Fibroblast of the conjunctiva (primary cell): ENCODE data around the gene USP10.
A peak's percentile ranks its signal among the peaks of the same experiment; 100 is the strongest.

Experiments
- DNase-seq: peaks from one replicate; pipeline ENCODE4 v3.0.0-alpha.2; 2010; ENCODE audit warnings: low read depth

The USP10 gene

GRCh38 chr16:84773312-84773711, 73.5 kb downstream of the USP10 start:
- no peak for DNase-seq

DNA sequence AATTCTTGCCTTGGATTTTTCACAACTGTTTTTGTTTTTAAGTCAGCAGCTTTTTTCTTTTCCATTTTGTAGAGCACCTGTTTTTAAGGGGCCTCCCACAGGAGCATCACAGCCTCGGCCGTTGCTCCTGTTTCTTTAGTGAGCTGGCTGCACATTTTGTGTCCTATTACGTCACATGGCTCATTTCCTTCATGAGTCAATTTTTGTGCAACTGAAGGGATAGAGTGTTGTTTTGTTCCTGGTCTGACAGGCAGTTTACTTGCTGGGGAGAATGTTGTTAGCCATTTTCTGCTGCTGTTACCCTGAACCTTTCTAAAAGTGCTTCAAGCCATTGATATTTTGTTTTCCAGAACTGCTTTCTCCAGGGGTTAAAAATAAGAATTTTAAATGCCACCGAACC, 75.0 kb downstream of the USP10 start:
- peak; percentile 63 for DNase-seq

DNA sequence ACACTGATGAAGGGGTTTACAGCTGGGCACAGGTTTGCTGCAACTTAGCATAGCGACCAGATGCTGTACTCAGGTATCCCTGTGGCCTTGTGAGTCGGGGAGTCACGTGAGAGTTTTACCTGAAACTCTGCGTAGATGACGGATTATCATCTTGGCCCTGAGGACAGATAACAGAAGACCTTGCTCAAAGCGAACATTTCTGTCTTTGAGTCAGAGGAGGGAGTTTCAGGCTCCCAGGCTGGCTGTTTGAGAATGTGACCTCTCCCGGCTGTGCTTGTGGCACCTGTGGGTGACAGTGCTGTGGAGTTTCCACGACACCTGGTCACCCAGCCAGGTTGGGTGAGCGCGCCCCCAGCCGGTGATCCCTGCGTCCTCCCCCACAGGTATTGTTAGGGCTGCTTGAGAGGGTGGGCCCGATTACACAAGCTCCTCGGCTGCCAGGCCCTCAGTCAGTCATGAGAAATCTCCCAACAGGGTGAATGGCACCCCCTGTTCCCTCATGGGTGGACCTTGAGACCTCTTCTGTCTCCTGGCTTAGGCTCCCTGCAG, 75.5 kb downstream of the USP10 start:
- no peak for DNase-seq

- no peak for DNase-seq
Measured at GRCh38 chr16:84777435-84777834, 77.6 kb downstream of the USP10 start.

GRCh38 chr16:84778720-84779119, 78.9 kb downstream of the USP10 start:
- DNase-seq, result no peak

DNA sequence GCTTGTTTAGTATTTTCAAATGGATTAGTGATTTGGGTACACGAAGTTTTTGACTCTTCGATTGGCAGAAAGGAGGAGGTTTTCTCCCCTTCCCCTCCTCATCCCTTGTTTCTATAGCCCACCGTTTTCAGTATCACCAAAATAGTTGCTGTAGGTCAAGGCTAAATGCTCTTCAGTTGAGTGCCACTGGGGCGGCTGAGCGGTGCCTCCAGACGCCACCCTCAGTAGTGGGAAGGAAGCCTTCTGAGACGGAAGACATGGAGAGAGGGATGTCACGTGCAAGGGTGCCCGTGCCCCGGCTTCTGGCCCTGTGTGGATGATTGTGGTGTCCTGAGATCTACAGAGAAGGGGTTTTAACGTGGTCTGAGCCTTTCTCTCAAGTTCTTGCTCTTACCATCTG, 80.3 kb downstream of the USP10 start:
- DNase-seq, result no peak

GRCh38 chr16:84780544-84781376, 81.0 kb downstream of the USP10 start:
- DNase-seq, result no peak

DNA sequence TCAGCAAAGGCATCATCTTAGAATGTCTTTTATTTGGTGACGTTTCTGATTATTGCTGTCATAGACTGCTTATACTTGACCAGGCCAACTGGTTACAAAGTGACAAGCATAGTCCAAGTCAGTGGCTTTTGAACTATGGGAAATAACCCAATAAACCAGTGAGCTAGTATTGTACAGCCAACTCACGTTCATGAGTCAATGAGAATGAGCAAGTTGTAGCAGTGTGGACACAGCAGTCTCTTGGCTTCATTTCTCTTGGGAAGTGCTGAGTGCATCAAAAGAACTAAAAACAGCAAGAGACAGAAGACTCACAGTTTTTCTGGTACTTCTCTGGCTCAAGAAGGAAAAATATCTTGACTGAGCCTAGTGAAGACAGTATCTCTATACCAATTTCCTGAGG, 83.0 kb downstream of the USP10 start:
- no peak for DNase-seq

DNA sequence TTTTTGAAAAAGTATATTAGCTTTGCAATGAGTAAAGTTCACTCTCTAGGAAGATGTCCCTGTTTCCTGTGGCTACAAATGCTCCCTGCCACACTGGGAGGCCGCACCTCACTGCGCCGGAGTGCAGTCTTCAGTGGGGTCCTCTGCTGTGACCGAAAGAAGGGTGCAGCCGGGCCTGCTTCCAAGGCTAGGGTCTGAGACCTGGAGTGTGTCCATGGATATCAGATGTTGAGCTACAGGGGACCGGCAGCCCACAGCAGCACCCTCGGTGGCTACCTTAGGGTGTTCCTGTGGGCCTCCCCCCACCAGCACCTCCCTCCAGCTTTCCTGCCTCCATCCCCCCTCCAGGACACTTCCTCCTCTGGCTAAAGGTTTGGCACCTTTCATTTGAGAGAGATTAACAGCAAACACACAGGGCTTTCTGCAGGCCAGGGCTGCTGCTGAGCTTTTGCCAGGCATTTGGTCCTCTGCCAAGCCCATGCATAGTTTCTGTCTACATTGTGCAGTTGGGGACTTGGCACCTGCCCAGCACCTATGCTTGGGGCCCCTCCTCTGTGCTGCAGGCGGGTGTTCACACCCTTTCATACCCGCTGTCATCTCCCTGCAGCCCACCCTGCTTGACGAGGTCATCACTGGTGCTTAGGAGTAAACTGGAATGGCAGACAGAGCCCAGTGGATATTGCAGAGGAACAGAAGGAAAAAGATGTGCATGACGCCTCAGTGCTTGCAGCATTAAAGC, 86.2 kb downstream of the USP10 start:
- DNase-seq, result peak; percentile 65

DNA sequence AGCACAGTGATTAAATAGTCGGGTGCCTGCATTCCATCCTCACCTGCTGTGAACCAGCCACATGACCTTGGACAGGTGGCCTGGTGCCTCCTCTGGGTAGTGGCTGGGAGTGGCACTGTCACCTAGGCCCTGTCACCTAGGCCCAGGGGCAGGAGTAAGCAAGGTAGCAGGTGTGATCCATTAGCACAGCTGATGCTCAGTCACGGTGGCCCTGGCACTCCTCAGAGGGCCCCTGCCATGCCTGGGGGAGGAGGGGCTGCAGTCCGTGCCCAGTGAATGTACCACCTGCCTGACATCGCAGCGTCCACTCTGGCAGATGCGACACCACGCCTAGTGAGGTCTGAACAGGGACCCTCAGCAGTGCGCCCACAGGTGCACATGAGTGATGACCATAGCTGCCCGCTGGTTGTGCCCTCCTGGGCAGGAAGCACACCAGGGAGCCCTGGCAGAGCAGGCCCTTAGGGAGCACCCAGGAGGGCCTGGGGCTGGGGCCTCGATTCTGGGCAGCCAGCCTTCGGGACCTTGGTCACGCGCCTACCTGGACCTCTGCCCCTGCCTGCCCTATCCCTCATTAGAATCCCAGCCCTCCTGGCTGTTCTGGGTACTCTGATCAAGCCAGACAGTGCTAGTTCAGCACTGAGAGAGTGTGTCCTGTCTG, 86.9 kb downstream of the USP10 start:
- DNase-seq, result no peak

DNA sequence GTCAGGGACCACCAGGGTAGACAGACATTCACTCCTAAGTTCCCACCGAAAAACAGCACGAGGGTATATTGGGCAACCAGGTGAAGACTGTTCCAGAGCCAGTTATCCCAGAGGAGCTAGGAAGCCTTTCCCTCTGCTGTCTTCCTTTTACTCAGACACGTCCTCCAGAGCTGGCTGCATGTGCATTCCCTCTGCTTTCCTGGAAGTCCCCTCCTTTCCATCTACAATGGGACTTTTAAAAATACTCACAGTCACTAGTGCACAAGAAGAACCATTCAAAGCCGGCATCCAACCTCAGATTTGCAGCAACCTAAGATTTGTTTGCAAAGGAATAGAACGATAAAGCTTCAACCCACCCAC, 87.4 kb downstream of the USP10 start:
- DNase-seq, result no peak

GRCh38 chr16:84788920-84789391, 89.2 kb downstream of the USP10 start:
- peak; percentile 90 for DNase-seq

DNA sequence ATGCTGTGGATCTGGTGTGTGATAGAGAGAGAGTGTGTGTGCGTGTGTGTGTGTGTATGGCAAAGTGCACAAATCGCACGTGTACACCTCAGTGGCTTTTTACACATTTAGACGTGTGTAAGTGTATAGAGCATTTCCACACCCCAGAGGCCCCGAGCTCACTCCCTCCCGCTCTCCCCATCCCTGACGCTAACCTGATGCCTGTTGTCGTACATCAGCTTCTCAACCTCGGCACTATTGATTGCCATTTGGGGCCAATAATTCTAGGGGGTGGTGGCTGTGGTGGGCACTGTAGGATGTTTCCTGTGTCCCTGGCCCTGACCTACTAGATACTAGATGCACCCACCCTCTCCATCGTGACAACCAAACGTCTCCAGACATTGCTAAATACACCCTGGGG, 89.6 kb downstream of the USP10 start:
- no peak for DNase-seq

DNA sequence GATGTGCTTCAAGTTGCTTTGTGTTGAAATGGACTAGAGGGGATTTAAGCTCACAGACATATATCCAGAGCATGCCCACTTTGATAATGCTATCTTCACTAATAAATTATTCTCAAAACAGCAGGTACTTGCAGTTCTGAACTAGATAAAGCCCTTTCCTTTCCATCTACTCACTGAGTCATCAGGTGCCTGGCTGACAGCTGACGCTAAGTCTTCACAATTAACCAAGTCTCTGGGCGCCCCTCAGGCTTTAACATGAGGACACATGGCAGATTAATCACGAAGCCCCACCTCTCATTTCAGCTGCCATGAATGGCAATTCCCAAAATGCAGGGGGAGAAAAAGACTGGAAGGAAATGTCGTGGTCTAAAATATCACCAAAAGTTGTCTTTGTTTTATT, 90.5 kb downstream of the USP10 start:
- DNase-seq, result no peak

GRCh38 chr16:84791088-84791487, 91.3 kb downstream of the USP10 start:
- DNase-seq, result peak; percentile 30

DNA sequence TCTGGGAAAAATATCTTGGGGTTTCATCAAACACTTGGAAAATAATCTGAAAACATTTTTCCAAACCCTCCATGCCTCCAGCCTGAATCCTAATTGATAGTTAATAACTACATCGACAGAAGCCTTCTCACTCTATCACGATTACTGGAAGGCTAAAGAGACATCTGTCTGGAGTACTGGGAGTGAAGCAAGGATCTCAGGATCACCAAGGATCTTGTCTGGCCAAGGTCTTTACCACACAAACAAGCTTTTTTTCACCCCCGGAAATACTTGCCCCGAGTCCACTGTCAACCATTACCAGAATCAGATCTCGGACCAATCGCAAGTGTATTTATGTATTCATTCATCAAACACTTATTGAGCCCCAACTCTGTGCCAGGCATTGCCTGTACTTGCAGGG, 91.7 kb downstream of the USP10 start:
- DNase-seq, result no peak

DNA sequence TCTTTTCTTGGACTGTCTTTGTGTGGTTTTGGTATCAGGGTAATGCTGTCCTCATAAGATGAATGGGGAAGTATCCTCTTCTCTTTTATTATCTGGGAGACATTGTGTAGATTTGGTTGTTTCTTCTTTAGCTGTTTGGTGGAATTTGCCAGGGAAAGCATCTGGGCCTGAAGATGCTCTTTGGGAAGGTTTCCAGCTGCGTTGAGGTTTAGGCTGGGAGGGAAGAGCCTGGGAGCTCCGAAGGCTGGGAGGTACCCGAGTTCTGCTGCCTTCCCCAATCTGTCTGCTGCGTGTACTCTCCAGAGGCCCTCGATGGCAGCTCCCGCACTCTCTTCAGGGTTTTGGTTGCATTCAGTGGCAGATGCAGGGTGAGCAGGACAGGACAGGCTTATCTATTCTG, 94.4 kb downstream of the USP10 start:
- no peak for DNase-seq

GRCh38 chr16:84794626-84795025, 94.8 kb downstream of the USP10 start:
- no peak for DNase-seq

GRCh38 chr16:84795329-84796053, 95.7 kb downstream of the USP10 start:
- DNase-seq, result peak; percentile 76

- no peak for DNase-seq
Measured at GRCh38 chr16:84800158-84800978, 100.6 kb downstream of the USP10 start.

- no peak for DNase-seq
Measured at GRCh38 chr16:84803146-84803545, 103.3 kb downstream of the USP10 start.
